Measurements from ENCODE around the gene CERS2. TPM values are rescaled to one million over a fixed set of nuclear protein-coding genes. Genes with fewer than 3 reads are reported as not detected.

Gene CERS2
- total RNA-seq, 1 experiment from 2014 or later, result 226 TPM

GRCh38 chr1:150973836-150974579, 627 bp downstream of the CERS2 start:
- Mint-ChIP-seq H3K9me3 (ENCODE audit: low read depth, unreplicated experiment) (no peaks in the 10 kb centered on the region), H3K4me3 (ENCODE audit: low read depth, unreplicated experiment) (peak overlapping the region; percentile 82), H3K27me3 (ENCODE audit: unreplicated experiment) (no peaks in the 10 kb centered on the region), H3K36me3 (ENCODE audit: insufficient read depth, unreplicated experiment) (peaks cover 44% of the 10 kb centered on the region), H3K4me1 (ENCODE audit: low read depth, unreplicated experiment) (peaks cover 49% of the 10 kb centered on the region), H3K27ac (ENCODE audit: unreplicated experiment) (peak overlapping the region; percentile 49)
- CTCF ChIA-PET, result interaction anchor here (0.6 to 1.4 kb wide), 6 partner anchors 17 to 659 kb away, joined by 3 to 5 read pairs (median 4); partner anchors contain the start of gene MINDY1
- intact Hi-C loops (cut with micrococcal nuclease; ENCODE audit: unreplicated experiment), result no loop called here
- no TSS peak for BruUV-seq (replicated peaks)
- peak; percentile 43 for DNase-seq
- no peak for TF ChIP-seq CTCF (IDR thresholded peaks at IDR 0.05; ENCODE audit: unreplicated experiment)

DNA sequence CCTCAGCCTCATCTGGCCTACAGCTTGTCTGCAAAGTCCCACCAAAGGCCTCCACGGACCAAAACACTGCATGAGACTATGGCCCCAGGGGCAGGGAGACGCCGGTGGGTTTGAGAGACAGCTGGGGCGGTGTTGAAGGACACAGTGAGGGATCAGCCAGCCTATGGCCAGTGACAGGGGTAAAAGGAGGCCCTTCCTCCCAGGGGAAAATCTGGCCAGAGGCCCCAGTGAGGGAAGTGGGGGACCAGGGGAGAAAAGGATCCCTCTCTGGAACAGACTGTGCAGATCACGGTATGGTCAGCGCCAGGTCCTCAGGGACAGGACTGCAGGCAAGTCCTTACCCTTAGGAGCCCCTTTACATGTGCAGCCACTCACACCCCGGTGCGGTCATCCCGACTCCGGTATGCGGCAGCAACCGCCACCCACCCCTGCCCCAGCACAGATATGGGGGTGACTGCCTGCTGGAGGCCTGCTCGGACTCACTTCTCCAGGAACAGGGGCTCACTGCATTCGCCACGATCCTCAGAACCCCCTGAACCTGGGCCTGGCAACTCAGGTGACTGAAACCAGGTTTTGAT, 1.3 kb downstream of the CERS2 start:
- intact Hi-C loops (cut with micrococcal nuclease; ENCODE audit: unreplicated experiment), result no loop called here
- Mint-ChIP-seq H3K4me1 (ENCODE audit: low read depth, unreplicated experiment) (peaks cover 49% of the 10 kb centered on the region), H3K36me3 (ENCODE audit: insufficient read depth, unreplicated experiment) (peaks cover 51% of the 10 kb centered on the region), H3K27me3 (ENCODE audit: unreplicated experiment) (no peaks in the 10 kb centered on the region), H3K9me3 (ENCODE audit: low read depth, unreplicated experiment) (no peaks in the 10 kb centered on the region), H3K4me3 (ENCODE audit: low read depth, unreplicated experiment) (peak overlapping the region; percentile 82), H3K27ac (ENCODE audit: unreplicated experiment) (peak overlapping the region; percentile 49)
- TF ChIP-seq CTCF (IDR thresholded peaks at IDR 0.05; ENCODE audit: unreplicated experiment), result no peak
- no TSS peak for BruUV-seq (replicated peaks)
- DNase-seq, result peak; percentile 18
- CTCF ChIA-PET, result interaction anchor here (0.6 to 0.8 kb wide), 3 partner anchors 16 to 659 kb away, joined by 3 to 4 read pairs (median 3); no protein-coding TSS in a partner anchor

DNA sequence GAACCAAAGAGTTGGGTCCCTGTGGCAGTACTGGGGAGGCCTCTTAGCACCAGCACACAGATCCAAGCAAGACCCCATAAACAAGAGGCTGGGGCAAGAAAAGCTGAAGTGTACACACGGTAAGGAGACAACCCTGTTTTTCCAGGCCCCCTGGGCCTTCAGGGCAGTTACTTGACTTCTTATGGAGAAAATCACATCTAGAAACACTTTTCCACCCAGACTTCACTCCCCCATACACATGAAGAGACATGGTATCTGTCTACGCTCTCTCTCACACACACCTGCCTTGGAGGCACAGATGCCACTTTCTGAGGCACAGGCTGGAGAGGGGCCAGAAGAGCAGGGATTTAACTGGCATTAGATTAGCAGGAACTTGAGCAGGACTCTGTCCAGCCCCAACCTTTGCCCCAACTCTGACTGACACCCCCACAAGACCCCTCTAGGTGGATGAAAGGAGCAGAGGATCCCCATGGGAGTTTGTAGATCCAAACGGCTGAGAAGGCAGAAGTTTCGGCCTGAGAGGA, 2.2 kb downstream of the CERS2 start:
- no peak for TF ChIP-seq CTCF (IDR thresholded peaks at IDR 0.05; ENCODE audit: unreplicated experiment)
- intact Hi-C loops (cut with micrococcal nuclease; ENCODE audit: unreplicated experiment), result no loop called here
- no TSS peak for BruUV-seq (replicated peaks)
- Mint-ChIP-seq H3K4me3 (ENCODE audit: low read depth, unreplicated experiment) (peak overlapping the region; percentile 82), H3K27me3 (ENCODE audit: unreplicated experiment) (no peaks in the 10 kb centered on the region), H3K9me3 (ENCODE audit: low read depth, unreplicated experiment) (no peaks in the 10 kb centered on the region), H3K27ac (ENCODE audit: unreplicated experiment) (peak overlapping the region; percentile 49), H3K4me1 (ENCODE audit: low read depth, unreplicated experiment) (peaks cover 45% of the 10 kb centered on the region), H3K36me3 (ENCODE audit: insufficient read depth, unreplicated experiment) (peaks cover 58% of the 10 kb centered on the region)
- DNase-seq, result no peak
- CTCF ChIA-PET, result no interaction called here

GRCh38 chr1:150971583-150972416, 2.8 kb downstream of the CERS2 start:
- CTCF ChIA-PET, result no interaction called here
- peak overlapping the region; percentile 49 for H3K27ac Mint-ChIP-seq (ENCODE audit: unreplicated experiment)
- intact Hi-C loops (cut with micrococcal nuclease; ENCODE audit: unreplicated experiment), result no loop called here
- TF ChIP-seq CTCF (IDR thresholded peaks at IDR 0.05; ENCODE audit: unreplicated experiment), result peak; percentile 15
- DNase-seq, result no peak
- no TSS peak for BruUV-seq (replicated peaks)
- no peaks in the 10 kb centered on the region for H3K9me3 Mint-ChIP-seq (ENCODE audit: low read depth, unreplicated experiment)
- H3K4me1 Mint-ChIP-seq (ENCODE audit: low read depth, unreplicated experiment), result peaks cover 38% of the 10 kb centered on the region
- H3K36me3 Mint-ChIP-seq (ENCODE audit: insufficient read depth, unreplicated experiment), result peaks cover 60% of the 10 kb centered on the region
- no peaks in the 10 kb centered on the region for H3K27me3 Mint-ChIP-seq (ENCODE audit: unreplicated experiment)
- peak overlapping the region; percentile 82 for H3K4me3 Mint-ChIP-seq (ENCODE audit: low read depth, unreplicated experiment)

Measured in Calu3 (cell line).